GM12878 (cell line): ENCODE results near the gene CACNA2D3. TPM values are rescaled to one million over a fixed set of nuclear protein-coding genes. Genes with fewer than 3 reads are reported as not detected.

ENCODE experiments used
- ATAC-seq: fragments of 200-7000 bp; cut with Tn5 transposase; 3 replicates; pipeline ENCODE4 v1.9.1; 2020; ENCODE audit warnings: mild to moderate bottlenecking, moderate library complexity
- BruUV-seq: library from RNA; stranded (reverse); fragments of 400-500 nt; replicated peaks from 2 replicates; lab custom pipeline; 2021; lab: Mats Ljungman, UMichigan
- CTCF ChIA-PET: fragments of 300-600 bp; sonication (Branson Sonifier 250); formaldehyde crosslinking; extraction: SDS; loops from one replicate; lab custom pipeline; 2021; ENCODE audit warnings: inconsistent platforms; lab: Yijun Ruan, JAX
- POLR2A ChIA-PET: fragments of 350-600 bp; formaldehyde crosslinking; extraction: SDS; loops from one replicate; lab custom pipeline; 2021; ENCODE audit warnings: inconsistent platforms; lab: Charles Lee
- RAD21 ChIA-PET: fragments of 300-600 bp; sonication (Branson Sonifier 250); formaldehyde crosslinking; loops from one replicate; lab custom pipeline; 2023; ENCODE audit warnings: antibody characterized with exemption; ENCODE audit not compliant: unreplicated experiment; lab: Charles Lee
- SMC1A ChIA-PET: fragments of 300-600 bp; sonication (Branson Sonifier 250); formaldehyde crosslinking; loops from one replicate; lab custom pipeline; 2023; ENCODE audit not compliant: unreplicated experiment, uncharacterized antibody; lab: Charles Lee
- DNase-seq: peaks from one replicate; pipeline ENCODE4 v3.0.0-alpha.2; 2011; ENCODE audit warnings: low read depth, low spot score
- FAIRE-seq: peaks from 3 replicates; lab custom pipeline; 2011; peaks lifted over from hg19 to GRCh38; lab: Jason Lieb, UNC
- H2AFZ ChIP-seq: 2 replicates; pipeline ENCODE4 v1.6.0; 2011; ENCODE audit warnings: low read depth, low read length, control low read depth; ENCODE audit not compliant: control insufficient read depth
- H3K27ac ChIP-seq: 2 replicates; pipeline ENCODE4 v1.5.1; 2011; ENCODE audit warnings: control low read depth; ENCODE audit not compliant: control insufficient read depth, insufficient read depth
- H3K27me3 ChIP-seq, 2 experiments: replicated peaks in 1 of 2; 2 replicates each; pipeline versions ENCODE4 v1.6.0 to v1.6.1; 2011; ENCODE audit warnings: low read length in 1 of 2; ENCODE audit not compliant: control insufficient read depth in 2 of 2, insufficient read depth in 2 of 2
- H3K36me3 ChIP-seq, 2 experiments: 2 replicates each; pipeline ENCODE4 v1.5.1; 2011; ENCODE audit warnings: low read length in 1 of 2; ENCODE audit not compliant: control insufficient read depth in 2 of 2, insufficient read depth in 2 of 2
- H3K4me1 ChIP-seq: 2 replicates; pipeline ENCODE4 v1.6.1; 2011; ENCODE audit warnings: mild to moderate bottlenecking, low read length, moderate library complexity, mixed read lengths; ENCODE audit not compliant: control insufficient read depth, insufficient read depth
- H3K4me2 ChIP-seq: 2 replicates; pipeline ENCODE4 v1.6.0; 2011; ENCODE audit warnings: control low read depth; ENCODE audit not compliant: control insufficient read depth, insufficient read depth
- H3K4me3 ChIP-seq: fragments of 200-600 bp; sonication (generic); 2 replicates; pipeline ENCODE4 v1.5.1; 2016
- H3K79me2 ChIP-seq: 2 replicates; pipeline ENCODE4 v1.6.0; 2011; ENCODE audit warnings: low read length; ENCODE audit not compliant: control insufficient read depth, insufficient read depth
- H3K9ac ChIP-seq: 2 replicates; pipeline ENCODE4 v1.8.0; 2011; ENCODE audit warnings: low read length, control low read depth, mixed read lengths; ENCODE audit not compliant: control insufficient read depth, insufficient read depth
- H3K9me3 ChIP-seq: replicated peaks from 3 replicates; pipeline ENCODE4 v1.5.1; 2011; ENCODE audit warnings: mild to moderate bottlenecking, low read length; ENCODE audit not compliant: control insufficient read depth, insufficient read depth
- H4K20me1 ChIP-seq: 2 replicates; pipeline ENCODE4 v1.6.0; 2011; ENCODE audit not compliant: control insufficient read depth, insufficient read depth
- RAD21 ChIP-seq: IDR thresholded peaks from 2 replicates; pipeline ENCODE4 v1.6.1; 2011; ENCODE audit warnings: mild to moderate bottlenecking, low read depth, low read length, moderate library complexity; ENCODE audit not compliant: insufficient read depth
- WGBS: methylation state at CpG from one replicate; pipeline ENCODE4 v1.1.6; 2016; ENCODE audit warnings: low lambda C conversion rate; ENCODE audit not compliant: insufficient replicate concordance, insufficient coverage; ENCODE audit errors: missing lambda C conversion rate; 5-methylcytosine and 5-hydroxymethylcytosine counted together
- in situ Hi-C: fragments of 300-500 bp; cut with MboI; formaldehyde crosslinking; loops from 9 replicates; pipeline ENCODE4 v1.14.3; 2018; ENCODE audit warnings: mixed read lengths
- intact Hi-C: fragments of 100-400 bp; cut with micrococcal nuclease; formaldehyde crosslinking; loops from one replicate; pipeline ENCODE4 v1.14.2; 2022; ENCODE audit not compliant: unreplicated experiment
- polyA plus RNA-seq, 11 experiments: library from polyadenylated mRNA; depleted of rRNA in 4 of 11; unstranded in 6 of 11; stranded (reverse) in 5 of 11; fragments of >200 nt; fragmentation: Nextera tagmentation in 4 of 11; fragmentation: Illumina TruSeq in 1 of 11; extraction: Ambion mirVana in 4 of 11; extraction: Trizol in 1 of 11; gene quantifications; 1 replicate in 1 of 11; 2 replicates in 10 of 11; pipeline versions ENCODE4 v1.2.1 to v1.2.3, GENCODE V29; 2011 to 2016; ENCODE audit warnings: inconsistent platforms in 2 of 11, missing spikeins in 2 of 11, low read depth in 1 of 11
- total RNA-seq, 4 experiments: library from RNA; depleted of rRNA in 3 of 4; stranded (reverse); fragments of >200 nt in 3 of 4; fragmentation: Illumina TruSeq in 1 of 4; extraction: Trizol in 1 of 4; gene quantifications; 2 replicates each; pipeline versions ENCODE4 v1.2.1 to v1.2.3, GENCODE V29; 2013 to 2021
- TF ChIP-seq, protein P1 (sequence below), 3 experiments: IDR thresholded peaks in 2 of 3; conservative IDR thresholded peaks in 1 of 3; 2 replicates each; pipeline ENCODE4 v1.5.1; 2011; ENCODE audit warnings: low read depth in 3 of 3, low read length in 3 of 3, mild to moderate bottlenecking in 3 of 3, control low read depth in 2 of 3, moderate library complexity in 2 of 3, inconsistent platforms in 1 of 3, mixed read lengths in 1 of 3; ENCODE audit not compliant: control insufficient read depth in 2 of 3, insufficient read depth in 1 of 3; ENCODE audit errors: extremely low read depth in 1 of 3
- TF ChIP-seq, protein P2 (sequence below): fragments of 450-650 bp; IDR thresholded peaks from 2 replicates; pipeline ENCODE4 v1.6.1; 2016; ENCODE audit warnings: mild to moderate bottlenecking, moderate library complexity, borderline replicate concordance

The CACNA2D3 gene
- total and polyA plus RNA-seq, 10 of the 15 experiments (the other 5 are each of a cell fraction or from before 2014, with no cell fraction given): not detected

DNA sequence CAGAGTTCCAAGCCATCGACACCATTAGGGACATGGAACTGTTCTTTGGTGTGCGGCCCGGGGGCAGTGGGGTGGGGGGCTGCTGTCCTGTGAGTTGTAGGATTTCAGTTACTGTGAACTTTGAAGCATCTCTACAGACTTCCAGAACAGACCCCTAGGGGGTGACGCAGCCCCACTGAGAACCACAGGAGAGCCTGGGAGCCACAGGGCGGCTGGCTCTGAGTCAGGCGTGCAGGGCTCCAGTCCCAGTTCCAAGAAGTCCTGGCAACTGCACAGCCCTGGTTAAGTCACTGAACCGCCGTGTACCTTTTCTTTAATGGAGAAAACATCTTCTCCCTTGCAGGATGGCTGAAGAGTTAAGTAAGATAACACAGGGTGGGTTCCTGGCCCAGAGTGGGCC is 829.1 kb downstream of the CACNA2D3 start:
- H3K27me3 ChIP-seq: no peaks in the 10 kb centered on the region; a peak in 3 of 4 replicates
- H3K36me3 ChIP-seq: no peaks in the 10 kb centered on the region
- POLR2A ChIA-PET: no interaction called here
- H4K20me1 ChIP-seq: no peaks in the 10 kb centered on the region
- TF ChIP-seq, protein P1, sequence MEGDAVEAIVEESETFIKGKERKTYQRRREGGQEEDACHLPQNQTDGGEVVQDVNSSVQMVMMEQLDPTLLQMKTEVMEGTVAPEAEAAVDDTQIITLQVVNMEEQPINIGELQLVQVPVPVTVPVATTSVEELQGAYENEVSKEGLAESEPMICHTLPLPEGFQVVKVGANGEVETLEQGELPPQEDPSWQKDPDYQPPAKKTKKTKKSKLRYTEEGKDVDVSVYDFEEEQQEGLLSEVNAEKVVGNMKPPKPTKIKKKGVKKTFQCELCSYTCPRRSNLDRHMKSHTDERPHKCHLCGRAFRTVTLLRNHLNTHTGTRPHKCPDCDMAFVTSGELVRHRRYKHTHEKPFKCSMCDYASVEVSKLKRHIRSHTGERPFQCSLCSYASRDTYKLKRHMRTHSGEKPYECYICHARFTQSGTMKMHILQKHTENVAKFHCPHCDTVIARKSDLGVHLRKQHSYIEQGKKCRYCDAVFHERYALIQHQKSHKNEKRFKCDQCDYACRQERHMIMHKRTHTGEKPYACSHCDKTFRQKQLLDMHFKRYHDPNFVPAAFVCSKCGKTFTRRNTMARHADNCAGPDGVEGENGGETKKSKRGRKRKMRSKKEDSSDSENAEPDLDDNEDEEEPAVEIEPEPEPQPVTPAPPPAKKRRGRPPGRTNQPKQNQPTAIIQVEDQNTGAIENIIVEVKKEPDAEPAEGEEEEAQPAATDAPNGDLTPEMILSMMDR (IDR thresholded peaks at IDR 0.05 in 2 of 3, conservative IDR thresholded peaks at IDR 0.05 in 1 of 3; ENCODE audit: control insufficient read depth in 2 of 3, extremely low read depth in 1 of 3, insufficient read depth in 1 of 3, low read depth in 3 of 3, low read length in 3 of 3): peak; percentile 16 to 24 (median 16); a peak in 1 of 6 replicates
- TF ChIP-seq RAD21: 0 out of 2 replicates have a peak, but pooled peaks have one; percentile 4
- TF ChIP-seq, protein P2, sequence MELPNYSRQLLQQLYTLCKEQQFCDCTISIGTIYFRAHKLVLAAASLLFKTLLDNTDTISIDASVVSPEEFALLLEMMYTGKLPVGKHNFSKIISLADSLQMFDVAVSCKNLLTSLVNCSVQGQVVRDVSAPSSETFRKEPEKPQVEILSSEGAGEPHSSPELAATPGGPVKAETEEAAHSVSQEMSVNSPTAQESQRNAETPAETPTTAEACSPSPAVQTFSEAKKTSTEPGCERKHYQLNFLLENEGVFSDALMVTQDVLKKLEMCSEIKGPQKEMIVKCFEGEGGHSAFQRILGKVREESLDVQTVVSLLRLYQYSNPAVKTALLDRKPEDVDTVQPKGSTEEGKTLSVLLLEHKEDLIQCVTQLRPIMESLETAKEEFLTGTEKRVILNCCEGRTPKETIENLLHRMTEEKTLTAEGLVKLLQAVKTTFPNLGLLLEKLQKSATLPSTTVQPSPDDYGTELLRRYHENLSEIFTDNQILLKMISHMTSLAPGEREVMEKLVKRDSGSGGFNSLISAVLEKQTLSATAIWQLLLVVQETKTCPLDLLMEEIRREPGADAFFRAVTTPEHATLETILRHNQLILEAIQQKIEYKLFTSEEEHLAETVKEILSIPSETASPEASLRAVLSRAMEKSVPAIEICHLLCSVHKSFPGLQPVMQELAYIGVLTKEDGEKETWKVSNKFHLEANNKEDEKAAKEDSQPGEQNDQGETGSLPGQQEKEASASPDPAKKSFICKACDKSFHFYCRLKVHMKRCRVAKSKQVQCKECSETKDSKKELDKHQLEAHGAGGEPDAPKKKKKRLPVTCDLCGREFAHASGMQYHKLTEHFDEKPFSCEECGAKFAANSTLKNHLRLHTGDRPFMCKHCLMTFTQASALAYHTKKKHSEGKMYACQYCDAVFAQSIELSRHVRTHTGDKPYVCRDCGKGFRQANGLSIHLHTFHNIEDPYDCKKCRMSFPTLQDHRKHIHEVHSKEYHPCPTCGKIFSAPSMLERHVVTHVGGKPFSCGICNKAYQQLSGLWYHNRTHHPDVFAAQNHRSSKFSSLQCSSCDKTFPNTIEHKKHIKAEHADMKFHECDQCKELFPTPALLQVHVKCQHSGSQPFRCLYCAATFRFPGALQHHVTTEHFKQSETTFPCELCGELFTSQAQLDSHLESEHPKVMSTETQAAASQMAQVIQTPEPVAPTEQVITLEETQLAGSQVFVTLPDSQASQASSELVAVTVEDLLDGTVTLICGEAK: no peak
- ATAC-seq: 0 out of 3 replicates have a peak, but pooled peaks have one; percentile 24
- SMC1A ChIA-PET: no interaction called here
- no peaks in the 10 kb centered on the region for H3K4me1 ChIP-seq
- intact Hi-C loops: no loop called here
- 33% methylated on average over 8 of the region's 8 CpGs for WGBS
- no TSS peak for BruUV-seq
- no peak overlapping the region for H2AFZ ChIP-seq
- H3K9me3 ChIP-seq: no peaks in the 10 kb centered on the region
- FAIRE-seq: no peak
- in situ Hi-C loops: no loop called here
- RAD21 ChIA-PET: no interaction called here
- no peak overlapping the region for H3K4me3 ChIP-seq
- CTCF ChIA-PET: no interaction called here
- no peaks in the 10 kb centered on the region for H3K79me2 ChIP-seq
- H3K9ac ChIP-seq: no peak overlapping the region
- no peak overlapping the region for H3K27ac ChIP-seq
- DNase-seq: no peak
- H3K4me2 ChIP-seq: no peak overlapping the region
